IPS-20b (cell line): ENCODE measurements around the gene RNF181.

Source experiments
- H3K27ac ChIP-seq: one replicate; pipeline ENCODE4 v1.5.1; 2013; ENCODE audit warnings: low read length
- H3K27me3 ChIP-seq: 2 replicates; pipeline ENCODE4 v1.6.1; 2013; ENCODE audit warnings: mild to moderate bottlenecking, low read length, inconsistent platforms; ENCODE audit not compliant: insufficient read depth
- H3K36me3 ChIP-seq: 2 replicates; pipeline ENCODE4 v1.6.1; 2013; ENCODE audit warnings: low read depth, mild to moderate bottlenecking, inconsistent platforms, low read length, moderate library complexity; ENCODE audit not compliant: insufficient read depth
- H3K4me1 ChIP-seq: 2 replicates; pipeline ENCODE4 v1.6.1; 2013; ENCODE audit warnings: mild to moderate bottlenecking, control low read depth, inconsistent platforms, low read length, moderate library complexity; ENCODE audit not compliant: insufficient read depth
- H3K4me3 ChIP-seq: 2 replicates; pipeline ENCODE4 v1.5.1; 2013; ENCODE audit warnings: mild to moderate bottlenecking, low read length, inconsistent platforms
- H3K9ac ChIP-seq: 2 replicates; pipeline ENCODE4 v1.6.1; 2013; ENCODE audit warnings: low read depth, mild to moderate bottlenecking, inconsistent platforms, low read length, moderate library complexity
- H3K9me3 ChIP-seq: 2 replicates; pipeline ENCODE4 v1.6.1; 2013; ENCODE audit warnings: mild to moderate bottlenecking, low read depth, low read length, inconsistent platforms; ENCODE audit not compliant: insufficient read depth

Gene RNF181

GRCh38 chr2:85578243-85579180 lies 17.0 kb upstream of the RNF181 start:
- Histone ChIP-seq H3K4me3 (peak overlapping the region; percentile 73), H3K36me3 (peaks cover 4% of the 10 kb centered on the region; the same call in 1 of the 2 replicates), H3K4me1 (peaks cover 5% of the 10 kb centered on the region; the same call in 1 of the 2 replicates), H3K27ac (no peak overlapping the region), H3K27me3 (peaks cover 3% of the 10 kb centered on the region), H3K9ac (peak overlapping the region; percentile 66; the same call in 1 of the 2 replicates), H3K9me3 (no peaks in the 10 kb centered on the region)

DNA sequence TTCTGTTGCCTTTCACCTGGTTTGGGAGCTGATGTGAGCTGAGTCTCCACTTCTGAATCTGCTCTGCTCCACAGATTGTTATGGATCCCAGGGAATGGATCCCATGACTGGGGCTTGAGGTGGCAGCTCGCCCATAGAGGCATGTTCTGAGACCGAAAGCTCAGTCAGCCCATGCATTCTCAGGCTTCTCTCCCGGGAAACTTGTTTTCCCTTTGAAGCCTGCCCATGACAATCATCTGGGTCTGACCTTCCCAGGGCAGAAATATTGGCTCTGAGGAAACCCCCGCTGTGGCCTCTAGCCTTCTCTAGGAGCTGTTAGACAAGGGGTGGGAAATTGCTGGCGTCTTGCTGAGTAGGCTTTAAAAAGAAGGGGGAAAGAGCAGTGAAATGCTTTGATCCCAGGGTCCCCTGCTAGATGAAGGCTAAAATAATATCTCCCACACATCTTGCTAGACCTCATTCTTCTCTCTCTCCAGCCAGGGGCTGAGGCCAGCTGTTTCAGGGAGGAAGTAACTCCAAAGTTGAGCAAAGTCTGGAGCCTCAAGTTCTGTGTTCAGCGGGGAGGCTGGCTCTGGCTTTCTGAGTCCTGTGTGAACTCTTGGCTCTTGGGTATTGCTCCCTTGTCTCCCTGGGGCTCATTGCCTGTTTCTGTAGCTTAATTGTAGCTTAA lies 16.1 kb upstream of the RNF181 start:
- Histone ChIP-seq H3K27me3 (peaks cover 10% of the 10 kb centered on the region), H3K27ac (no peak overlapping the region), H3K4me1 (peaks cover 5% of the 10 kb centered on the region; the same call in 1 of the 2 replicates), H3K4me3 (peak overlapping the region; percentile 73), H3K9ac (no peak overlapping the region), H3K36me3 (peaks cover 4% of the 10 kb centered on the region; the same call in 1 of the 2 replicates), H3K9me3 (no peaks in the 10 kb centered on the region)

DNA sequence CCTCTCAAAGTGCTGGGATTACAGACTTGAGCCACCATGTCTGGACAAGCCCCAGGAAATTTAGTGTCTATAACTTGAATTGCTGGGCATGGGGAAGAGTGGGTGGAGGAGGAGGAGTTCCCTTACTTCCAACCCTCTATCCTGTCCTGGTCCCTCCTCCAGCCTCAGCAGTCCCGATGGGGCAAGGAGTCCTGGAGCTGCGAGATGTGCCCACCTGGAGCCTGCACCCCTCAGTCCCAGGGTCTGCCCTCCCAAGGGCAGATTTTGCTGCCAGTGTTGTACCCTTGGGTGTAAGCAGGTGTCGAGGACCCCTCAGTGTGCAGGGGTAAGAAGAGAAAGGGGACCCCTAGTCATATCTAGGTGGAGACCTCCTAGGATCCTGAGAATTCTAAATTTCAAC lies 15.3 kb upstream of the RNF181 start:
- Histone ChIP-seq H3K4me3 (no peak overlapping the region), H3K9ac (no peak overlapping the region), H3K36me3 (peaks cover 4% of the 10 kb centered on the region; the same call in 1 of the 2 replicates), H3K9me3 (no peaks in the 10 kb centered on the region), H3K27ac (no peak overlapping the region), H3K27me3 (peaks cover 18% of the 10 kb centered on the region), H3K4me1 (peaks cover 5% of the 10 kb centered on the region; the same call in 1 of the 2 replicates)

GRCh38 chr2:85582492-85582891 lies 13.1 kb upstream of the RNF181 start:
- H3K4me1 ChIP-seq = peaks cover 5% of the 10 kb centered on the region; the same call in 1 of the 2 replicates
- no peak overlapping the region for H3K9ac ChIP-seq
- no peak overlapping the region for H3K27ac ChIP-seq
- no peak overlapping the region for H3K4me3 ChIP-seq
- no peaks in the 10 kb centered on the region for H3K9me3 ChIP-seq
- H3K36me3 ChIP-seq = peaks cover 4% of the 10 kb centered on the region; the same call in 1 of the 2 replicates
- H3K27me3 ChIP-seq = peaks cover 27% of the 10 kb centered on the region; the same call in 1 of the 2 replicates

DNA sequence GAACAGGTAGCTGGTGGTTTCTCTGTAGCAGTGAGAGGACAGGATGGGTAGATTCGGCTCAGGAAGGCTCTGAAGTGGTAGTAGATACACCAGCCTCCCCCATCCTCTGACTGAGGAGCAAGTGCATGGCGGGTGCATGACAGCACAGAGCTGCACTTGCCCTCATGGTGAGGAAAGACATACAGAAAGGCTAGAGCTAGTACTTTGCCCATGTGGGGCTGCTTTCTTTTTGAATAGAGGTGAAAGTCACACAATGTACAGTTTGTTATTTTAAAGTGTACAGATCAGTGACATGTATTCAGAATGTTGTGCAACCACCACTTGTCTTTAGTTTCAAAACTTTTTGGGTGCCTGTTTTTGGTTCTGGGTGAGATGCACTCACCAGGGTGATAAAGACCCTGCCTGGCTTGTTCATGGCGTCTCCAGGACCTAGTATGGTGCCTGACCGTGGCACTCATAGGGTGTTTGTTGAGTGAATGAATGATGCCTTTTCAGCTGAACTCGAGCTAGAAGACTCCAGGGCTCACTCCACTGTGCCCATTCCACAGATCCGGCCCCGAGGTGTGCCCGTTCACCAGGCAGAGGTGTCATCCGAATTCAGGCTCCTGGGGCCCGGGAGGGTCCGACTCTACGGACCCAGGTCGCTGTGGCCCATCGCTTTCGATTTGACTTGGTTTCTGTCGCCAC lies 11.7 kb upstream of the RNF181 start:
- Histone ChIP-seq H3K4me3 (no peak overlapping the region; the same call in 1 of the 2 replicates), H3K27ac (no peak overlapping the region), H3K9me3 (no peaks in the 10 kb centered on the region), H3K27me3 (peaks cover 27% of the 10 kb centered on the region; the same call in 1 of the 2 replicates), H3K36me3 (peaks cover 4% of the 10 kb centered on the region; the same call in 1 of the 2 replicates), H3K4me1 (peaks cover 3% of the 10 kb centered on the region; the same call in 1 of the 2 replicates), H3K9ac (no peak overlapping the region)

DNA sequence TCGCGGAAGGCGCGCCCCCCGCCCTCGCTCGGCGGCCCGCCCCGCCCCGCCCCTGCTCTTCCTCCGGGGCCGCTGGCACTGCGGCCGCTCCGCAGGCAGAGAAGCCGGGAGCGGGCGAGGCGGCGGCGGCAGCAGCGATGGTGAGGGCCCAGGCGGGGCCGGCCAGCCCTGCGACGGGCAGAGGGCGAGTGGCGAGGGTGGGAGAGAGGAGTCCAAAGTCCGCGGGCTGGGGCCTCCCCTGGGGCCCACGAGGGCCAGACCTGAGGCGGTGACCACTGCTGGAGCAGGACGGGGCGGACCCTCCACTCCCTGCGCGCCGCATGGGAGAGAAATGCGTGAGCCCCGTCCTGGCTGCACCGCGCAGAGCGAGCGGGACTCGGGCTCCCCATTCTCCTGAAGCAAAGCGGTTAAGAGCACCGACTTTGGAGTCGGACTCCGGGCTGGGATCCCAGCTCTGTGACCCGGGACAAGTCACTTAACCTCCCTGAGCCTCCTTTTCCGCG lies 11.1 kb upstream of the RNF181 start, which contains the start of gene VAMP5:
VAMP5 (plus strand) TSS at position 78 of the 503 bp plus-strand sequence; CDS start at position 138, 60 bp downstream.
- Histone ChIP-seq H3K4me3 (peak within 1 kb of the TSS; percentile 55; the same call in 1 of the 2 replicates), H3K27ac (no peak within 1 kb of the TSS), H3K9ac (no peak within 1 kb of the TSS)

GRCh38 chr2:85584857-85585780 lies 10.4 kb upstream of the RNF181 start:
- no peak overlapping the region for H3K27ac ChIP-seq

More for the DNA sequence above, 11.1 kb upstream of the RNF181 start, which contains the start of gene VAMP5:
- peaks cover 27% of the 10 kb centered on the region; the same call in 1 of the 2 replicates for H3K27me3 ChIP-seq
- H3K9me3 ChIP-seq = no peaks in the 10 kb centered on the region
- H3K4me1 ChIP-seq = no peaks in the 10 kb centered on the region
- peaks cover 4% of the 10 kb centered on the region; the same call in 1 of the 2 replicates for H3K36me3 ChIP-seq

DNA sequence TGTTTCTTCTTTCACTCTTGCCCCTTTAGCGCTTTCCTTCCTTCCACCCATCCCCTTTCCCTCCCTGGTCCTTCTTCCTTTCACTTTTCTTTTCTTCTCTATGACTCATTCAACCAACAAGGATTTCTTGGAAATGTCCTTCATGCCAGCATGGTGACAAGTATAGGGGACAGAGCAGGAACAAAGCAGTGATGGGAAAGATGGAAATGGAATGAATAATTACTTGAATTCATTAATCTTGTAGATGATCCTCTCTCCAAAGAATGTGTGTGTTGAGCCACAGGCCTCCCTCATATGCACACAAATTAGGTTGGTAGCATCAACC lies 9.8 kb upstream of the RNF181 start:
- no peak overlapping the region for H3K9ac ChIP-seq
- H3K4me3 ChIP-seq = no peak overlapping the region
- peaks cover 4% of the 10 kb centered on the region; the same call in 1 of the 2 replicates for H3K36me3 ChIP-seq
- no peaks in the 10 kb centered on the region for H3K4me1 ChIP-seq
- H3K27ac ChIP-seq = no peak overlapping the region
- no peaks in the 10 kb centered on the region for H3K9me3 ChIP-seq
- peaks cover 27% of the 10 kb centered on the region; the same call in 1 of the 2 replicates for H3K27me3 ChIP-seq

More at GRCh38 chr2:85584857-85585780, 10.4 kb upstream of the RNF181 start:
- Histone ChIP-seq H3K4me1 (no peaks in the 10 kb centered on the region), H3K9ac (no peak overlapping the region), H3K9me3 (no peaks in the 10 kb centered on the region), H3K4me3 (peak overlapping the region; percentile 55; the same call in 1 of the 2 replicates), H3K36me3 (peaks cover 4% of the 10 kb centered on the region; the same call in 1 of the 2 replicates), H3K27me3 (peaks cover 27% of the 10 kb centered on the region; the same call in 1 of the 2 replicates)

DNA sequence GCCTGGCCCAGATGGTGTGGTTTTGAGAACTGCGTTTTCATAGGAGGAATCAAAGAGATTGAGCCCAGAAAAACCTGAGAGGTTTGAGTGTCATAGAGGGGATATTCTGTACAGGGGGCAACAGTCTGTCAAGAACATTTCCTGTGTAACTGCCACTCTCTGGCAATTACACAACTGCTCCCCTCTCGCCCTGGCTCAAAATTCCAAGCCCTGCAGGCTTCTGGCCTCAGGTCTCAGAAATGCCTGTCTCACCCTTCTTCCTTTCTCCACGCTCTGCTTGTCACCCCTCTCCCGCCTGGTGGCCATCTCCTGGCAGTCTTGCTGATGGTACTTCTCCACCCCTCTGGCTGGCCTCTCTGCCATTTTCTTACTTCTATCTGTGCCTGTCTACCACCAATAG lies 7.3 kb upstream of the RNF181 start:
- no peak overlapping the region for H3K27ac ChIP-seq
- no peak overlapping the region for H3K9ac ChIP-seq
- peaks cover 27% of the 10 kb centered on the region; the same call in 1 of the 2 replicates for H3K27me3 ChIP-seq
- H3K36me3 ChIP-seq = no peaks in the 10 kb centered on the region
- H3K4me3 ChIP-seq = no peak overlapping the region
- no peaks in the 10 kb centered on the region for H3K4me1 ChIP-seq
- H3K9me3 ChIP-seq = no peaks in the 10 kb centered on the region

GRCh38 chr2:85588645-85589044 lies 6.9 kb upstream of the RNF181 start:
- no peak overlapping the region for H3K9ac ChIP-seq
- peaks cover 23% of the 10 kb centered on the region; the same call in 1 of the 2 replicates for H3K27me3 ChIP-seq
- no peaks in the 10 kb centered on the region for H3K9me3 ChIP-seq
- H3K4me3 ChIP-seq = no peak overlapping the region
- H3K4me1 ChIP-seq = no peaks in the 10 kb centered on the region
- no peaks in the 10 kb centered on the region for H3K36me3 ChIP-seq
- H3K27ac ChIP-seq = no peak overlapping the region
